ENCODE measurements around the gene C4orf51.

C4orf51 gene

GRCh38 chr4:145776208-145776607, 96.3 kb downstream of the C4orf51 start:
- TF ChIP-seq, protein P1, sequence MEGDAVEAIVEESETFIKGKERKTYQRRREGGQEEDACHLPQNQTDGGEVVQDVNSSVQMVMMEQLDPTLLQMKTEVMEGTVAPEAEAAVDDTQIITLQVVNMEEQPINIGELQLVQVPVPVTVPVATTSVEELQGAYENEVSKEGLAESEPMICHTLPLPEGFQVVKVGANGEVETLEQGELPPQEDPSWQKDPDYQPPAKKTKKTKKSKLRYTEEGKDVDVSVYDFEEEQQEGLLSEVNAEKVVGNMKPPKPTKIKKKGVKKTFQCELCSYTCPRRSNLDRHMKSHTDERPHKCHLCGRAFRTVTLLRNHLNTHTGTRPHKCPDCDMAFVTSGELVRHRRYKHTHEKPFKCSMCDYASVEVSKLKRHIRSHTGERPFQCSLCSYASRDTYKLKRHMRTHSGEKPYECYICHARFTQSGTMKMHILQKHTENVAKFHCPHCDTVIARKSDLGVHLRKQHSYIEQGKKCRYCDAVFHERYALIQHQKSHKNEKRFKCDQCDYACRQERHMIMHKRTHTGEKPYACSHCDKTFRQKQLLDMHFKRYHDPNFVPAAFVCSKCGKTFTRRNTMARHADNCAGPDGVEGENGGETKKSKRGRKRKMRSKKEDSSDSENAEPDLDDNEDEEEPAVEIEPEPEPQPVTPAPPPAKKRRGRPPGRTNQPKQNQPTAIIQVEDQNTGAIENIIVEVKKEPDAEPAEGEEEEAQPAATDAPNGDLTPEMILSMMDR (conservative IDR thresholded peaks at IDR 0.05) = no peak
- no peak for TF ChIP-seq ZFX (IDR thresholded peaks at IDR 0.05)
- H3K27ac ChIP-seq = no peak overlapping the region

DNA sequence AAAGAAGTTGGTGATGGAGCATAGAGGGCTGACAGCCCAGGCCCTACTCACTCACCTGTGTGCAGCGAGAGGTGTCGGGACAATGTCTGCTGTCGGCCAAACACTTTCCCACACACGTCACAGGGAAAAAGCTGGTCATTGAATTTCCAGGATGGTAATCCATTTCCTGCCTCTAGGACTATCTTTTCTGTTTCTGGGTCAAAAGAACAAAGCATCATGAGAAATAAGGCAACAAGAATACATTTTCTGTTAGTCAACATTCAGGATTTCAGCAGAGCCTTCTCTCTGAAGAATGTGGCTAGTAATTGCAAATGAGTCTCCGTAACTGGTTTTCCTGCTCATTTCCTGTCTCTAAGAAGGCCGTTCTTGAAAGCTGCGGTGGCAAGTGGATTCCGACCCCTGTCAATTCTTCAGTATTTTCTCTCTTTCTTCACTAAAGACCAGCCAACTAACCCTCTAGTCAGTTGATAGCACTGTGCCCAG, 99.4 kb downstream of the C4orf51 start:
- TF ChIP-seq ZFX (IDR thresholded peaks at IDR 0.05) = no peak
- TF ChIP-seq, protein P1 (conservative IDR thresholded peaks at IDR 0.05) = no peak
- no peak overlapping the region for H3K27ac ChIP-seq

- H3K27ac ChIP-seq = no peak overlapping the region
- no peak for TF ChIP-seq ZFX (IDR thresholded peaks at IDR 0.05)
- TF ChIP-seq, protein P1 (conservative IDR thresholded peaks at IDR 0.05) = no peak
Observed at GRCh38 chr4:145781351-145781750, 101.4 kb downstream of the C4orf51 start.

Measured in C4-2B (cell line).